GM12878 (cell line): ENCODE results near the gene RALB. TPM values are rescaled to one million over a fixed set of nuclear protein-coding genes. Genes with fewer than 3 reads are reported as not detected.

Experiments used
- ATAC-seq: fragments of 200-7000 bp; cut with Tn5 transposase; 3 replicates; pipeline ENCODE4 v1.9.1; 2020; ENCODE audit warnings: mild to moderate bottlenecking, moderate library complexity
- BruUV-seq: library from RNA; stranded (reverse); fragments of 400-500 nt; replicated peaks from 2 replicates; lab custom pipeline; 2021; lab: Mats Ljungman, UMichigan
- CTCF ChIA-PET: fragments of 300-600 bp; sonication (Branson Sonifier 250); formaldehyde crosslinking; extraction: SDS; loops from one replicate; lab custom pipeline; 2021; ENCODE audit warnings: inconsistent platforms; lab: Yijun Ruan, JAX
- POLR2A ChIA-PET: fragments of 350-600 bp; formaldehyde crosslinking; extraction: SDS; loops from one replicate; lab custom pipeline; 2021; ENCODE audit warnings: inconsistent platforms; lab: Charles Lee
- RAD21 ChIA-PET: fragments of 300-600 bp; sonication (Branson Sonifier 250); formaldehyde crosslinking; loops from one replicate; lab custom pipeline; 2023; ENCODE audit warnings: antibody characterized with exemption; ENCODE audit not compliant: unreplicated experiment; lab: Charles Lee
- SMC1A ChIA-PET: fragments of 300-600 bp; sonication (Branson Sonifier 250); formaldehyde crosslinking; loops from one replicate; lab custom pipeline; 2023; ENCODE audit not compliant: unreplicated experiment, uncharacterized antibody; lab: Charles Lee
- DNase-seq: peaks from one replicate; pipeline ENCODE4 v3.0.0-alpha.2; 2011; ENCODE audit warnings: low read depth, low spot score
- FAIRE-seq: peaks from 3 replicates; lab custom pipeline; 2011; peaks lifted over from hg19 to GRCh38; lab: Jason Lieb, UNC
- H2AFZ ChIP-seq: 2 replicates; pipeline ENCODE4 v1.6.0; 2011; ENCODE audit warnings: low read depth, low read length, control low read depth; ENCODE audit not compliant: control insufficient read depth
- H3K27ac ChIP-seq: 2 replicates; pipeline ENCODE4 v1.5.1; 2011; ENCODE audit warnings: control low read depth; ENCODE audit not compliant: control insufficient read depth, insufficient read depth
- H3K27me3 ChIP-seq, 2 experiments: replicated peaks in 1 of 2; 2 replicates each; pipeline versions ENCODE4 v1.6.0 to v1.6.1; 2011; ENCODE audit warnings: low read length in 1 of 2; ENCODE audit not compliant: control insufficient read depth in 2 of 2, insufficient read depth in 2 of 2
- H3K36me3 ChIP-seq, 2 experiments: 2 replicates each; pipeline ENCODE4 v1.5.1; 2011; ENCODE audit warnings: low read length in 1 of 2; ENCODE audit not compliant: control insufficient read depth in 2 of 2, insufficient read depth in 2 of 2
- H3K4me1 ChIP-seq: 2 replicates; pipeline ENCODE4 v1.6.1; 2011; ENCODE audit warnings: mild to moderate bottlenecking, low read length, moderate library complexity, mixed read lengths; ENCODE audit not compliant: control insufficient read depth, insufficient read depth
- H3K4me2 ChIP-seq: 2 replicates; pipeline ENCODE4 v1.6.0; 2011; ENCODE audit warnings: control low read depth; ENCODE audit not compliant: control insufficient read depth, insufficient read depth
- H3K4me3 ChIP-seq: fragments of 200-600 bp; sonication (generic); 2 replicates; pipeline ENCODE4 v1.5.1; 2016
- H3K79me2 ChIP-seq: 2 replicates; pipeline ENCODE4 v1.6.0; 2011; ENCODE audit warnings: low read length; ENCODE audit not compliant: control insufficient read depth, insufficient read depth
- H3K9ac ChIP-seq: 2 replicates; pipeline ENCODE4 v1.8.0; 2011; ENCODE audit warnings: low read length, control low read depth, mixed read lengths; ENCODE audit not compliant: control insufficient read depth, insufficient read depth
- H3K9me3 ChIP-seq: replicated peaks from 3 replicates; pipeline ENCODE4 v1.5.1; 2011; ENCODE audit warnings: mild to moderate bottlenecking, low read length; ENCODE audit not compliant: control insufficient read depth, insufficient read depth
- H4K20me1 ChIP-seq: 2 replicates; pipeline ENCODE4 v1.6.0; 2011; ENCODE audit not compliant: control insufficient read depth, insufficient read depth
- CEBPB ChIP-seq, 2 experiments: fragments of 150-350 bp in 1 of 2; IDR thresholded peaks; 2 replicates each; pipeline ENCODE4 v1.6.1; 2012 to 2014; ENCODE audit warnings: low read depth in 2 of 2, low read length in 2 of 2, borderline replicate concordance in 1 of 2, inconsistent platforms in 1 of 2
- CREM ChIP-seq: IDR thresholded peaks from 2 replicates; pipeline ENCODE4 v1.6.1; 2014; ENCODE audit warnings: antibody characterized with exemption, low read depth
- FOS ChIP-seq: IDR thresholded peaks from 3 replicates; pipeline ENCODE4 v1.6.1; 2011; ENCODE audit warnings: borderline replicate concordance; ENCODE audit not compliant: insufficient read length; ENCODE audit errors: extremely low read depth
- LARP7 ChIP-seq: fragments of 450-650 bp; IDR thresholded peaks from 2 replicates; pipeline ENCODE4 v1.6.1; 2017; ENCODE audit warnings: mild to moderate bottlenecking
- NFYA ChIP-seq: IDR thresholded peaks from 2 replicates; pipeline ENCODE4 v1.6.1; 2011; ENCODE audit warnings: low read depth, mild to moderate bottlenecking, low read length, improper control_type of control experiment, borderline replicate concordance
- ZBED1 ChIP-seq: IDR thresholded peaks from 2 replicates; pipeline ENCODE4 v1.6.1; 2016; ENCODE audit warnings: borderline replicate concordance
- WGBS: methylation state at CpG from one replicate; pipeline ENCODE4 v1.1.6; 2016; ENCODE audit warnings: low lambda C conversion rate; ENCODE audit not compliant: insufficient replicate concordance, insufficient coverage; ENCODE audit errors: missing lambda C conversion rate; 5-methylcytosine and 5-hydroxymethylcytosine counted together
- in situ Hi-C: fragments of 300-500 bp; cut with MboI; formaldehyde crosslinking; loops from 9 replicates; pipeline ENCODE4 v1.14.3; 2018; ENCODE audit warnings: mixed read lengths
- intact Hi-C: fragments of 100-400 bp; cut with micrococcal nuclease; formaldehyde crosslinking; loops from one replicate; pipeline ENCODE4 v1.14.2; 2022; ENCODE audit not compliant: unreplicated experiment
- polyA plus RNA-seq, 11 experiments: library from polyadenylated mRNA; depleted of rRNA in 4 of 11; unstranded in 6 of 11; stranded (reverse) in 5 of 11; fragments of >200 nt; fragmentation: Nextera tagmentation in 4 of 11; fragmentation: Illumina TruSeq in 1 of 11; extraction: Ambion mirVana in 4 of 11; extraction: Trizol in 1 of 11; gene quantifications; 1 replicate in 1 of 11; 2 replicates in 10 of 11; pipeline versions ENCODE4 v1.2.1 to v1.2.3, GENCODE V29; 2011 to 2016; ENCODE audit warnings: inconsistent platforms in 2 of 11, missing spikeins in 2 of 11, low read depth in 1 of 11
- total RNA-seq, 4 experiments: library from RNA; depleted of rRNA in 3 of 4; stranded (reverse); fragments of >200 nt in 3 of 4; fragmentation: Illumina TruSeq in 1 of 4; extraction: Trizol in 1 of 4; gene quantifications; 2 replicates each; pipeline versions ENCODE4 v1.2.1 to v1.2.3, GENCODE V29; 2013 to 2021
- TF ChIP-seq, protein P1 (sequence below): IDR thresholded peaks from 2 replicates; pipeline ENCODE4 v1.6.1; 2011; ENCODE audit warnings: low read depth, low read length, improper control_type of control experiment, borderline replicate concordance
- TF ChIP-seq, protein P2 (sequence below): fragments of 450-650 bp; IDR thresholded peaks from 2 replicates; pipeline ENCODE4 v1.6.1; 2018; ENCODE audit warnings: borderline replicate concordance, mild to moderate bottlenecking; ENCODE audit not compliant: partially characterized antibody
- TF ChIP-seq, protein P3 (sequence below): IDR thresholded peaks from 2 replicates; pipeline ENCODE4 v1.6.1; 2012; ENCODE audit warnings: low read depth, low read length, improper control_type of control experiment
- TF ChIP-seq, protein P4 (sequence below): IDR thresholded peaks from 2 replicates; pipeline ENCODE4 v1.6.1; 2012; ENCODE audit warnings: low read length, inconsistent platforms

RALB gene
- total and polyA plus RNA-seq, 10 of the 15 experiments (the other 5 are each of a cell fraction or from before 2014, with no cell fraction given) = 8.3 to 54.0 (median 24.2) TPM

DNA sequence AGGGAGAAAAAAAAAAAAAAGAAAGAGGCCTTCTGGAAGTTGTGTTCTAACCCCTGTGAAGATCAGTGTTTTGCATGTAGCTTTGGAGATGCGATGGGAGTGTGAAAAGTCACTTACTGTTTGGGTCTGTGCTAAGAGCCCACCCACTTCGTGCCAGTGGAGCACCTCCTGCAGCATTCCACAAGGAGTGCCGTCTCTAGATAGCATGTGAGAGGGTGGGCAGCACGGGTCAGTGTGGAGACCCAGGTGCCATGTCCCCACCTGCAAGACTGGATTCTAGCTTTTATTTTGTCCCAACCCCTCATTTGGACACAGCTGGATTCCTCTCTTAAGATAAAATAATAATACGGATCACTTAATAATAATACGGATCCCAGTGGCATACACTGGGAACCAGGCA, 17.0 kb upstream of the RALB start:
- TF ChIP-seq, protein P1, sequence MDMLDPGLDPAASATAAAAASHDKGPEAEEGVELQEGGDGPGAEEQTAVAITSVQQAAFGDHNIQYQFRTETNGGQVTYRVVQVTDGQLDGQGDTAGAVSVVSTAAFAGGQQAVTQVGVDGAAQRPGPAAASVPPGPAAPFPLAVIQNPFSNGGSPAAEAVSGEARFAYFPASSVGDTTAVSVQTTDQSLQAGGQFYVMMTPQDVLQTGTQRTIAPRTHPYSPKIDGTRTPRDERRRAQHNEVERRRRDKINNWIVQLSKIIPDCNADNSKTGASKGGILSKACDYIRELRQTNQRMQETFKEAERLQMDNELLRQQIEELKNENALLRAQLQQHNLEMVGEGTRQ = no peak
- TF ChIP-seq FOS (no peak), LARP7 (no peak), CEBPB (IDR thresholded peaks at IDR 0.05; ENCODE audit: borderline replicate concordance in 1 of 2, low read depth in 2 of 2, low read length in 2 of 2) (no peak), CREM (no peak)
- TF ChIP-seq, all 136 proteins: peak for 0
- ATAC-seq = no peak
- CTCF ChIA-PET = no interaction called here
- no peak overlapping the region for H2AFZ ChIP-seq
- no peaks in the 10 kb centered on the region for H3K36me3 ChIP-seq
- POLR2A ChIA-PET = interaction anchor here (0.9 to 1.1 kb wide), 3 partner anchors 8 to 28 kb away, joined by 3 read pairs; no protein-coding TSS in a partner anchor
- no peaks in the 10 kb centered on the region for H3K27me3 ChIP-seq
- no TSS peak for BruUV-seq
- RAD21 ChIA-PET = interaction anchor here (1.1 kb wide), 1 partner anchor 17 kb away, joined by 4 read pairs; the partner anchor contains the start of gene RALB
- H3K4me1 ChIP-seq = peaks cover 12% of the 10 kb centered on the region
- no peak for DNase-seq
- intact Hi-C loops (no loop called here), in situ Hi-C loops (no loop called here)
- H3K4me3 ChIP-seq = no peak overlapping the region
- H3K79me2 ChIP-seq = peaks cover 16% of the 10 kb centered on the region
- no peak overlapping the region for H3K27ac ChIP-seq
- no peak for FAIRE-seq
- no peak overlapping the region for H3K4me2 ChIP-seq
- SMC1A ChIA-PET = interaction anchor here (1.2 kb wide), 1 partner anchor 20 kb away, joined by 3 read pairs; no protein-coding TSS in a partner anchor
- H3K9ac ChIP-seq = no peak overlapping the region
- WGBS = 90% methylated on average over 6 of the region's 6 CpGs
- no peaks in the 10 kb centered on the region for H3K9me3 ChIP-seq
- H4K20me1 ChIP-seq = no peaks in the 10 kb centered on the region

DNA sequence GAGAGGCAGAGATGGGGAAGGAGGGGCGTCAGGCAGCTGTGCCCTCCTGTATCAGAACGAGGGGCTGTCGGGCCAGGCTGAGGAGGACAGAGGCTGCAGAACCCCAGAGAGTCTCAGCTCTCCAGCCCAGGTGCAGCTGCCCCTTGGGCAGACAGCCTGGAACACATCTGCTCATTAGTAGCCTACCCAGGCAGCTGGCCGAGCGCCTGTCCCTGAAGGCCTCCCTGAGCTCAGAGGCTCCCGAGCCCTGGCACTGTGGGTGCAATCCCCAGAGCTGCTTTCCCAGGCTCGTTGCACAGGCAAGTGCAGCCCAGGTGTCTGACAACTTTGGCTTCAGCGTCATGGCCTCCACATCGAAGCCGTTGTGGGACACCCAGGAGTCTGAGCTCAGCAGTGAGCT, 16.3 kb upstream of the RALB start:
- ChIA-PET POLR2A (interaction anchor here (0.9 to 1.1 kb wide), 3 partner anchors 8 to 27 kb away, joined by 3 to 4 read pairs (median 3); partner anchors contain the start of gene RALB), RAD21 (interaction anchor here (1.1 kb wide), 1 partner anchor 16 kb away, joined by 4 read pairs; the partner anchor contains the start of gene RALB), SMC1A (interaction anchor here (1.2 kb wide), 1 partner anchor 19 kb away, joined by 3 read pairs; no protein-coding TSS in a partner anchor), CTCF (interaction anchor here (0.6 kb wide), 1 partner anchor 60 kb away, joined by 3 read pairs; no protein-coding TSS in a partner anchor)
- no peak overlapping the region for H3K4me3 ChIP-seq
- peaks cover 10% of the 10 kb centered on the region for H3K79me2 ChIP-seq
- intact Hi-C loops (no loop called here), in situ Hi-C loops (no loop called here)
- no peak for FAIRE-seq
- no peak overlapping the region for H3K27ac ChIP-seq
- H4K20me1 ChIP-seq = no peaks in the 10 kb centered on the region
- H3K4me2 ChIP-seq = no peak overlapping the region
- H3K9me3 ChIP-seq = no peaks in the 10 kb centered on the region
- no peak overlapping the region for H3K9ac ChIP-seq
- no peaks in the 10 kb centered on the region for H3K27me3 ChIP-seq
- H3K36me3 ChIP-seq = no peaks in the 10 kb centered on the region
- H2AFZ ChIP-seq = no peak overlapping the region
- BruUV-seq = no TSS peak
- ATAC-seq = no peak
- H3K4me1 ChIP-seq = peaks cover 12% of the 10 kb centered on the region
- no peak for DNase-seq
- 67% methylated on average over 10 of the region's 10 CpGs for WGBS
- TF ChIP-seq, protein P2, sequence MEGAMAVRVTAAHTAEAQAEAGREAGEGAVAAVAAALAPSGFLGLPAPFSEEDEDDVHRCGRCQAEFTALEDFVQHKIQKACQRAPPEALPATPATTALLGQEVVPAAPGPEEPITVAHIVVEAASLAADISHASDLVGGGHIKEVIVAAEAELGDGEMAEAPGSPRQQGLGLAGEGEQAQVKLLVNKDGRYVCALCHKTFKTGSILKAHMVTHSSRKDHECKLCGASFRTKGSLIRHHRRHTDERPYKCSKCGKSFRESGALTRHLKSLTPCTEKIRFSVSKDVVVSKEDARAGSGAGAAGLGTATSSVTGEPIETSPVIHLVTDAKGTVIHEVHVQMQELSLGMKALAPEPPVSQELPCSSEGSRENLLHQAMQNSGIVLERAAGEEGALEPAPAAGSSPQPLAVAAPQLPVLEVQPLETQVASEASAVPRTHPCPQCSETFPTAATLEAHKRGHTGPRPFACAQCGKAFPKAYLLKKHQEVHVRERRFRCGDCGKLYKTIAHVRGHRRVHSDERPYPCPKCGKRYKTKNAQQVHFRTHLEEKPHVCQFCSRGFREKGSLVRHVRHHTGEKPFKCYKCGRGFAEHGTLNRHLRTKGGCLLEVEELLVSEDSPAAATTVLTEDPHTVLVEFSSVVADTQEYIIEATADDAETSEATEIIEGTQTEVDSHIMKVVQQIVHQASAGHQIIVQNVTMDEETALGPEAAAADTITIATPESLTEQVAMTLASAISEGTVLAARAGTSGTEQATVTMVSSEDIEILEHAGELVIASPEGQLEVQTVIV = no peak
- TF ChIP-seq CEBPB (IDR thresholded peaks at IDR 0.05; ENCODE audit: borderline replicate concordance in 1 of 2, low read depth in 2 of 2, low read length in 2 of 2) (no peak), NFYA (no peak), ZBED1 (no peak)
- TF ChIP-seq, protein P3, sequence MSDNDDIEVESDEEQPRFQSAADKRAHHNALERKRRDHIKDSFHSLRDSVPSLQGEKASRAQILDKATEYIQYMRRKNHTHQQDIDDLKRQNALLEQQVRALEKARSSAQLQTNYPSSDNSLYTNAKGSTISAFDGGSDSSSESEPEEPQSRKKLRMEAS = no peak
- TF ChIP-seq, protein P4, sequence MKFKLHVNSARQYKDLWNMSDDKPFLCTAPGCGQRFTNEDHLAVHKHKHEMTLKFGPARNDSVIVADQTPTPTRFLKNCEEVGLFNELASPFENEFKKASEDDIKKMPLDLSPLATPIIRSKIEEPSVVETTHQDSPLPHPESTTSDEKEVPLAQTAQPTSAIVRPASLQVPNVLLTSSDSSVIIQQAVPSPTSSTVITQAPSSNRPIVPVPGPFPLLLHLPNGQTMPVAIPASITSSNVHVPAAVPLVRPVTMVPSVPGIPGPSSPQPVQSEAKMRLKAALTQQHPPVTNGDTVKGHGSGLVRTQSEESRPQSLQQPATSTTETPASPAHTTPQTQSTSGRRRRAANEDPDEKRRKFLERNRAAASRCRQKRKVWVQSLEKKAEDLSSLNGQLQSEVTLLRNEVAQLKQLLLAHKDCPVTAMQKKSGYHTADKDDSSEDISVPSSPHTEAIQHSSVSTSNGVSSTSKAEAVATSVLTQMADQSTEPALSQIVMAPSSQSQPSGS = no peak
